ENCODE data around the gene SDF4. TPM values are rescaled to one million over a fixed set of nuclear protein-coding genes. Genes with fewer than 3 reads are reported as not detected.

The SDF4 gene
- total RNA-seq, 2 donors from 2014 or later: 120 to 128 TPM

GRCh38 chr1:1219341-1219740 lies 12.5 kb downstream of the SDF4 start:
- peaks cover 72% of the 10 kb centered on the region for H3K36me3 ChIP-seq
- H3K9me3 ChIP-seq: no peaks in the 10 kb centered on the region
- no peak overlapping the region for H3K27ac ChIP-seq
- DNase-seq (ENCODE audit: low spot score): no peak
- H3K4me1 ChIP-seq: peaks cover 0 to 14% of the 10 kb centered on the region in 2 donors
- no peaks in the 10 kb centered on the region for H3K27me3 ChIP-seq
- no peak overlapping the region for H3K4me3 ChIP-seq
- TF ChIP-seq CTCF (IDR thresholded peaks at IDR 0.05): no peak

GRCh38 chr1:1218524-1219200 lies 13.1 kb downstream of the SDF4 start:
- no peak for DNase-seq (ENCODE audit: low spot score)
- H3K36me3 ChIP-seq: peaks cover 68% of the 10 kb centered on the region
- no peaks in the 10 kb centered on the region for H3K27me3 ChIP-seq
- H3K4me1 ChIP-seq: peaks cover 0 to 17% of the 10 kb centered on the region in 2 donors
- no peak overlapping the region for H3K27ac ChIP-seq
- H3K4me3 ChIP-seq: no peak overlapping the region
- TF ChIP-seq CTCF (IDR thresholded peaks at IDR 0.05): no peak
- no peaks in the 10 kb centered on the region for H3K9me3 ChIP-seq

- Histone ChIP-seq H3K27ac (no peak overlapping the region), H3K27me3 (no peaks in the 10 kb centered on the region), H3K9me3 (no peaks in the 10 kb centered on the region), H3K4me1 (peaks cover 0 to 23% of the 10 kb centered on the region in 2 donors), H3K4me3 (no peak overlapping the region), H3K36me3 (peaks cover 60% of the 10 kb centered on the region)
- no peak for TF ChIP-seq CTCF (IDR thresholded peaks at IDR 0.05)
- no peak for DNase-seq (ENCODE audit: low spot score)
These were observed 13.9 kb downstream of the SDF4 start for GRCh38 chr1:1217621-1218523.

DNA sequence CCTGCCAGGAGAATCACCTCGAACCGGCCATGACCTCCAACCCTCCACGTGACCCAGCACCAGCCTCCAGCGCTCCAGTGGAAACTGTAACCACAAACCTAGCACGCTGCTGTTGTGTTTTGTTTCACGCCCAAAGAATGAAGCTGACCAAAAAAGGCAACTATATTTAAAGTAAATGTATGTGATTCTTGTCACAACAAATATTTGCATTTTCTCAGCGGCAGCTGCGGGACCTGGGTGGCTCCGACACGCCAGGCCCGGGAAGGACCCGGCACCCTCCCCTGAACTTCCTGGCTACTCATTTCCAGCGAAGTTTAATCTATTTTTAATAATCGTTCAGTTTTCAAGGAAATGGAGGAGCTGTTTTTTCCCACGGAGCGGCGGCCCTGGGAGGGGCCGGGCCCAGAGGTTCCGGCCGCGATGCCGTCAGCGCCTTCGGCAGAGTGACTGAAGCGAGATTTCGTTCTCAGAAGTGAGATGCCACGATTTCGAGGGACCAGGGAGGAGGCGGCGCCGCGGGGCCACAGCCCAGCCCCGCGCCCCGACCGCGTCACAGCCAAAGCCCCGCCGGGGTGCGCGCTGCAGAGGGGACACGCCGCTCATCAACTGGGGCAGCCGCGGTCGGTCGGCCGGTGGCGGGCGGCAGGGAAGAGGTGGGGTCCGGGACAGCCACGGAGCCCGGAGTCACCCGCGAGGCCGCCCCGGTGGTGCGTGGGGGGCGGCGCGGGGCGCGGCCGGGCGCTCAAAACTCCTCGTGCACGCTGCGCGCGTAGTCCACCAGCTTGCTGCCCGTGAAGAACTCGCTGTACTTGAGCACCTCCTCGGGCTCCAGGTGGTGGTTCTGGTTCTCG lies 14.8 kb downstream of the SDF4 start:
- DNase-seq (ENCODE audit: low spot score): no peak
- TF ChIP-seq CTCF (IDR thresholded peaks at IDR 0.05): no peak
- Histone ChIP-seq H3K27me3 (no peaks in the 10 kb centered on the region), H3K9me3 (no peaks in the 10 kb centered on the region), H3K27ac (peak overlapping the region in 1 of 2 donors; percentile 18), H3K36me3 (peaks cover 51% of the 10 kb centered on the region), H3K4me3 (no peak overlapping the region), H3K4me1 (peaks cover 0 to 28% of the 10 kb centered on the region in 2 donors)

DNA sequence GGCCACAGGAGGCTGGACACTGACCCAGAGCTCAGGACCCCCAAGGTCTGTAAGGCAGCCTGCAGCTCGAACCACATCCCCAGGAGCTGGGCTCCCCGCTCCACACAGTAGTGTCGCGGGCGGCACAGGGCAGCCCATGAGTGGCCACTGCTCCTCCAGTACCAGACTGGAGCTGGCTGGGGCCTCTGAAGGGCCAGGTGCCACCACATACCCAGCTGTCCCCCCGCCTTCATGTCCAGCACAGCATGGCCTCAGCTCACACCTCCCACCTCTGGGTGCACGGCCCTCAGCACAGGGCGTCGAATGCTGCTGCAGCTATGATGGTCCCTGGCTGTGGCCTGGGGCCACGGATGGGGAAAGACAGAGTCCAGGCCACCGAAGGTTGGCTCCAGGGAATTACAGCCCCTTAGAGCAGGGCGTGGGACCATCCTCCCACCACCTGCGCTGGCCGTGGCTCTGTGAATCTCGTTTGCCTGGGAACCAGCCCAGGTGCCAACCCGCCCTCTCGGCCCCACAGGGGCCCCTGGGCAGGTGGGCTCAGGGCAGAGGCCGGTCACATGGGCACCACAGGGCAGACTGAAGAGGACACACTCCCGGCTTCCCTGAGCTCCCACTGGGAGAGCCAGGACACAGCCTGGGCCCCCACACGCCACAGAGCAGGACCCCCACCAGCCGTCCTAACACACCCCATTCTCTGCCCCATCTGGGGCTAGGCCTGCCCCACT lies 15.8 kb downstream of the SDF4 start:
- Histone ChIP-seq H3K36me3 (peaks cover 42% of the 10 kb centered on the region), H3K27ac (peak overlapping the region in 1 of 2 donors; percentile 18), H3K27me3 (no peaks in the 10 kb centered on the region), H3K4me1 (peaks cover 0 to 32% of the 10 kb centered on the region in 2 donors), H3K4me3 (no peak overlapping the region), H3K9me3 (no peaks in the 10 kb centered on the region)
- TF ChIP-seq CTCF (IDR thresholded peaks at IDR 0.05): no peak
- DNase-seq (ENCODE audit: low spot score): no peak
